NCI-H1417 treated with DMSO at 0.1 percent for 48 hours (cell line): Measurements from ENCODE around the gene ADGRF1.

Experiments used
- DNase-seq: peaks from one replicate; lab custom pipeline; 2025; lab: John Stamatoyannopoulos, UW

The ADGRF1 gene

GRCh38 chr6:46979206-46979605, 62.9 kb downstream of the ADGRF1 start:
- no peak for DNase-seq

GRCh38 chr6:46974786-46975185, 67.3 kb downstream of the ADGRF1 start:
- DNase-seq, result no peak

GRCh38 chr6:46973029-46973428, 69.1 kb downstream of the ADGRF1 start:
- peak; percentile 9 for DNase-seq

- no peak for DNase-seq
Observed at GRCh38 chr6:46972531-46972930, 69.6 kb downstream of the ADGRF1 start.

- DNase-seq, result no peak
Observed at GRCh38 chr6:46969206-46969605, 72.9 kb downstream of the ADGRF1 start.

- no peak for DNase-seq
Observed at GRCh38 chr6:46967826-46968349, 74.2 kb downstream of the ADGRF1 start.

- no peak for DNase-seq
Observed at GRCh38 chr6:46964716-46965519, 77.2 kb downstream of the ADGRF1 start.

GRCh38 chr6:46963626-46964025, 78.5 kb downstream of the ADGRF1 start:
- DNase-seq, result no peak

GRCh38 chr6:46963039-46963438, 79.1 kb downstream of the ADGRF1 start:
- DNase-seq, result no peak

- DNase-seq, result no peak
Observed at GRCh38 chr6:46961711-46962110, 80.4 kb downstream of the ADGRF1 start.

GRCh38 chr6:46961232-46961631, 80.9 kb downstream of the ADGRF1 start:
- no peak for DNase-seq

GRCh38 chr6:46959419-46959818, 82.7 kb downstream of the ADGRF1 start:
- DNase-seq, result no peak

GRCh38 chr6:46956409-46956808, 85.7 kb downstream of the ADGRF1 start:
- DNase-seq, result no peak

- no peak for DNase-seq
Observed at GRCh38 chr6:46954837-46955451, 87.2 kb downstream of the ADGRF1 start.

GRCh38 chr6:46953921-46954320, 88.2 kb downstream of the ADGRF1 start:
- no peak for DNase-seq

- DNase-seq, result no peak
Observed at GRCh38 chr6:46949632-46950280, 92.4 kb downstream of the ADGRF1 start.

- no peak for DNase-seq
Observed at GRCh38 chr6:46948699-46949098, 93.4 kb downstream of the ADGRF1 start.
